Activated CD4-positive, CD25-positive, alpha-beta regulatory T cell treated with anti-CD3 and anti-CD28 coated beads, Interleukin-2, amount 50 U/mL, for 72 hours (primary cell): Measurements from ENCODE around the gene RGL2.
"Not testable (repeated sequence)": the region's sequence is repeated elsewhere in the genome, so short reads cannot be mapped to it uniquely, and the experiment has no call there.

Source experiments
- DNase-seq: peaks from one replicate; pipeline ENCODE4 v3.0.0; 2021

RGL2 gene

GRCh38 chr6:33290459-33290858 is 8.3 kb downstream of the RGL2 start:
- no peak for DNase-seq

DNA sequence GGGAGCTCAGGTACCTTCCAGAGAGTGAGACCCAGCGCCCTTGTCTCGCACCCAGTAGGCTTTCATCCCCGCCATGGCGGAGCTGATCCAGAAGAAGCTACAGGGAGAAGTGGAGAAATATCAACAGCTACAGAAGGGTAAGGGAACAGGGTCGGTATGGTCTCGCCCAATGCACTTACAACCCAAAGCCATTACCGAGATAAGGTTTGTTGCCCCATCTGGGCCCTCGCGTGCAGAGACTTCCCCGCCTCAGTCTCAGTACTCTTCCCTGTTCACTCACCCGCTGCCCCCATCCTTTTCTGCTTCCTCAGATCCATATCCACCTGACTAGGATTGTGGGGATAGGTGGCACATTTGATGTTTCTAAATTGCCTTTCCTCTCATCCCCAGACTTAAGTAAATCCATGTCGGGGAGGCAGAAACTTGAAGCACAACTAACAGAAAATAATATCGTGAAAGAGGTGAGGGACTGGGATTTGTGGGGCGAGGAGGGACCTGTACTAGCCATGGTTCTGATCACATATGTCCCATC is 8.9 kb downstream of the RGL2 start:
- DNase-seq = no peak

DNA sequence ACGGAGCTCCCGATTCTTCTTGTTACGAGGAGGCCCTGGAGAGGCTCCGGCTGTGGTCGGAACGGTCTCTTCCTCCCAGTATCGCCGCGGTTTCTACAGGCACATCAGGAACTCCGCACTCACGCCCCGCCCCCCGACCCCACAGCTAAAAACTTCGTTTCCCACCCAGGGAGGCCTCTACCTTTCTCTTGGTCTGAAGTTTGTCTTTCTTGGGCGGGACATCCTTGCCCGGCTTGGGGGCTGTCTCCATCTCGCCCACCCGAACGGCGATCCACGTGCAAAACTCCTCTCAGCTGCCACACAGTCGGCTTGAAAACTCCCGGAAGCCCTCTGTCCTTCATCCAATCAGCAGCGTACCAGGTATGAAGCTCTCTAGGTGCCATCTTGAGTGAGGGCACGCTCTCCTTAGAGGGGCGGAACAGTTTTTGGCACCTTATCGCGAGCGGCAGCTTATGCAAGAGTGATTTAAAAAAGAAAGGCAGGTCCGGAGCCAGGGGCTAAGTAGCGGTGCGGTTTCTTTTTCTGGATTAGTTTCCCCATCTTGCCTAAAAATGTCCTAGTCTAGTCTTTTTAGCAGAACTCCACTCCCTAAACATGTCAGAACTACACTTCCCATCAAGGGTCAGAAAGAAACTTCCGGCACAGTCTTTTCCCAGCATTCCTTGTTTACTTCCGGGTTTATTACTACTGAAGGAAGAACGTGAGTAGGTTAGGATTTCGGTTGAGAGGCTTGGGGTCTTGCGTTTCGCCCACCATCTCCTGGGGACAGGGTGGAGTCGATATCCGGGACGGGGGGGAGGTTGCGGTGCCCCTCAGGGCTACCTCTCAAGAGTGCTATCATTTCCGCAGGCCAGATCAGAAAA is 9.6 kb downstream of the RGL2 start, which contains the start of the genes PFDN6 and WDR46:
PFDN6 (plus strand) TSS at position 681 of the 863 bp plus-strand sequence. CDS start 256 bp downstream, outside the sequence.
WDR46 (minus strand) TSS at position 319 of the 863 bp plus-strand sequence; CDS start at position 250, 69 bp downstream.
- DNase-seq = peak; percentile 76

DNA sequence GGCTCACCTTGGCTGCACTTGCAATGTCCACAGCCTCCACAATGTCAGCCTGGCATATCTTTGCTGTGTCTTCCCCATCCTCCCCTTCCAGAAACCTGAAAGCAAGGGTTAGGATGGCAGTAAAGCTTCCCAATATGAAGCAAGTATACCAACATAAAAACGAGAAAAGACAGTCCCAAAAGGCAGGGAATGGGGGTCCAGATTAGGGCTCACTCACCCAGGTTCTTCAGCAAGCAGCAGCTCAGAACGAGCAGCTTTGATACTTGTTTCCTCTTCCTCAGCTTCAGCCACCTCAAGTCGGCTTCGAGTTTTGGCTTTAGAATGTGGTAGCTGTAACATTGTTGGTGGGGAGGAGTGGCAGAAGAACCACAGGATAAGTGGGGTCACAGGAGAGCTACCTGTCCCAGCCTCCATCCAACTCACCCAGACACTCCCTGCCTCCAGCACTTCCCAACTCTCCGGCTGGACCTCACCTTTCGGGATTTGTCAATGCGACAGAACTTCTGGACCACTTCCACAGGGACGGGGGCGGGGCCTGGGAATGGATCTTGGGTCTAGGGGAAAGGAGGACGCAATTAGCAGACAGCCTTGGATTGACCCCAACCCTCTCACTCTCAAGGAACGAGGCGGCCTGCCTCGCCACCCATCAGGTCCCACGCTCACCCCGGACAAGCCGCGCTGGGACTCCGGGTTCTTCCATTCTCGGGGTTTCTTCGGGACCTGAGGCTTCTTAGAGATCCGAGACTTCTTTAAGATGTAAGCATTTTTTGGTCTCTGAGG is 10.4 kb downstream of the RGL2 start:
- no peak for DNase-seq

DNA sequence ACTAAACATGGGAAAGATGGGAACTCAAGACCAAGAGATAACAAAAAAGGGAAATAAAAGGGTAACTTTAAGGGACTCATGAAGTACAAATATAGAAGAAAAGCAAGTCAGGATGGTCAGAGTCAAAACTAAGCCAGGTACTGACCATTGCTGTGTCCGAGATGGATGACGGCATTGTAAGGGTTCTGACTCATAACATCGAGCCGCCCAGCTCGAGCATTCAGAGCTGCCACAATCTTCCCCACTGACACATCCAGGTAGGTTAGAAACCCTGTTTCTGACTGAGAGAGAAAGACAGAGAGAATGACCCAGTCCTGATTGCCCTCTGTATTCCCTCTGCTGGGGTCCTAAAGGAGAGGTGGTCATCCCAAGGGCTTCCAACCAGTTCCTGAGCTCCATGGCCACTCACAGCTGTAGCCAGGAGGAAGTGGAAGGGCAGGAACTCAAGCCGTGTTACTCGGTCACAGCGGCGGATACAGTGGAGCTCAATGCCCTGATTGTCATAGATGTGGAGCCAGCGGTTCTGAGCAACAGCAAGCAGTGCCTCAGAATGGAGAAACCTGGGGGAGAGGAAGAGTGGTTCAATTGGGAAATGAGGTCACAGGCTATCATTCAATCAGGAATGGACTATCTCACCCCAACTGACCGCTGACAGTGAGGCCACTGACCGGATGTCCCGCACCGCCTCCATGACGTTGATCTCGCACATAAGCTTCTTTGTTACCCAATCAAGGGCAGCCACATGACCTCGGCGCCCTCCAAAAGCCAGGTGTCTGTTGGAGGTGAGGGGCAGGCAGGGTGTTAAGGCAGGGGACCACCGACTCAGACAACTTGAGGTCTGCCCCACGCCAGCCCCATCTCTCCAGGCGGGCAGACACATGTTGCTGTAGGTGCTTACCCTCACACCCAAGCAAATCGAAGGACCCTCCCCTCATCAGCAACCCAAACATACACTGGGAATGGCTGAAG is 11.5 kb downstream of the RGL2 start:
- DNase-seq = no peak

GRCh38 chr6:33285214-33285613 is 13.5 kb downstream of the RGL2 start:
- not testable (repeated sequence) for DNase-seq

- DNase-seq = no peak
Observed at GRCh38 chr6:33280539-33280938, 18.2 kb downstream of the RGL2 start.

DNA sequence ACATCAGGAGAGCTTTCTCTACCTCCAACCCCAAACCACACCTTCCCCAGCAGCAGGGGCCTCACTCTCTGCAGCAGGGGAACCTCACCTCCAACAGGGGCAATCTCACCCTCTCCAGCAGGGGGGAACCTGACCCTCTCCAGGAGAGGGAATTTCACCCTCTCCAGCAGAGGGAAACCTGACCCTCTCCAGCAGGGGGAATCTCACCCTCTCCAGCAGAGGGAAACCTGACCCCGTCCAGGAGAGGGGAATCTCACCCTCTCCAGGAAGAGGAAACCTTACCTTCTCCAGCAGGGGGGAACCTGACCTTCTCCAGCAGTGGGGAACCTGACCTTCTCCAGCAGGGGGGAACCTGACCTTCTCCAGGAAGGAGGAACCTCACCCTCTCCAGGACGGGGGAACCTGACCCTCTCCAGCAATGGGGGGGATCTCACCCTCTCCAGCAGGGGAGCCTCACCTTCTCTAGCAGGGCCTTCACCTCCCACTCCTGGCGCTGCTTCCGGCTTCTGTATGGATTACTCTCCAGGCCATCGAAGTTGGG is 18.7 kb downstream of the RGL2 start:
- DNase-seq = no peak

- DNase-seq = no peak
Observed at GRCh38 chr6:33279257-33279695, 19.5 kb downstream of the RGL2 start.

DNA sequence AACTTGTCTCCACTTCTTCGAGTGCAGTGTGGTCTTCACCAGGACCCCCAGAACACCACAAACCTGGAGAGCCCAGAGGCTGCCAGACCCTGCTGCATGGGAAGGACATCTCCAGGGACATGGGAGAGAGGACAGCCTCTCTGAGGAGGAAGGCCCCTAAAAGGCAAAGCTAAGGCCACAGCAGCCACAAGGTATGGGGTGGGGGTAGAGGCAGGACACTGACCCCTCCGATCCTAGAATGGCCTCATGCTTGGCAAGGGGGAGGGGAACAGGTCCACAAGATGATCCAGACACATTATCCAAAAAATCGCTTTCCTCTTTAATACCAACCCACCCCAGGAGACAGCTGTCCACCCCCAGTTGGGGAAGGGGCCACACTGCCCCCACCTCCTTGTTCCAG is 19.9 kb downstream of the RGL2 start:
- no peak for DNase-seq

DNA sequence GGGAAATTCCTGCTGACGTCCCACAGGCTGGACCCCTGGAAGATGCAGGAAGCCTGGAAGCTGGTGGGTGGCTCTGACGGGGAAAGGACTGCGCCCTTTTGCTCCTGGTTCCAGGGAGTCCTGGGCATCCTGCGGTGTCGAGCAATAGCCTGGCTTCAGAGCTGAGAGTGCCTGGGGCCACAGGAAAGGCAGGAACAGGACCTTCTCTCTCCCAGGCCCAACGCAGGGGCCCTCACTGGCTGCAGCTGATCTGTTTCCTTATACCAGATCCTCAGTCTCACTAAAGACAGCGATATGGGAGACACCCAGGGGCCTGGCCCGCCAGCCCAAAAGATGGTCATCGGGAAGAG is 20.4 kb downstream of the RGL2 start:
- no peak for DNase-seq

DNA sequence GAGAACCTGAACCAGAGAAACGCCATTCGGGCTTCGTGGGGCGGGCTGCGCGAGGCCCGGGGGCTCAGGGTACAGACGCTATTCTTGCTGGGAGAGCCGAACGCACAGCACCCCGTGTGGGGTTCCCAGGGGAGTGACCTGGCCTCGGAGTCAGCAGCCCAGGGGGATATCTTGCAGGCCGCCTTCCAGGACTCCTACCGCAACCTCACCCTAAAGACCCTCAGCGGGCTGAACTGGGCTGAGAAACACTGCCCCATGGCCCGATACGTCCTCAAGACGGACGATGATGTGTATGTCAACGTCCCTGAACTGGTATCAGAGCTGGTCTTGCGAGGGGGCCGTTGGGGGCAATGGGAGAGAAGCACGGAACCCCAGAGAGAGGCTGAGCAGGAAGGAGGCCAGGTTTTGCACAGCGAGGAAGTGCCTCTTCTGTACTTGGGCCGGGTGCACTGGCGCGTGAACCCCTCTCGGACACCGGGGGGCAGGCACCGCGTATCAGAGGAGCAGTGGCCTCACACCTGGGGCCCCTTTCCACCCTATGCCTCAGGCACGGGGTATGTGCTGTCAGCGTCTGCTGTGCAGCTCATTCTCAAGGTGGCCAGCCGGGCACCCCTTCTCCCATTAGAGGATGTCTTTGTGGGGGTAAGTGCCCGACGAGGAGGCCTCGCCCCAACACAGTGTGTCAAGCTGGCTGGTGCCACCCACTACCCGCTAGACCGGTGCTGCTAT is 20.9 kb downstream of the RGL2 start:
- DNase-seq = peak; percentile 38

DNA sequence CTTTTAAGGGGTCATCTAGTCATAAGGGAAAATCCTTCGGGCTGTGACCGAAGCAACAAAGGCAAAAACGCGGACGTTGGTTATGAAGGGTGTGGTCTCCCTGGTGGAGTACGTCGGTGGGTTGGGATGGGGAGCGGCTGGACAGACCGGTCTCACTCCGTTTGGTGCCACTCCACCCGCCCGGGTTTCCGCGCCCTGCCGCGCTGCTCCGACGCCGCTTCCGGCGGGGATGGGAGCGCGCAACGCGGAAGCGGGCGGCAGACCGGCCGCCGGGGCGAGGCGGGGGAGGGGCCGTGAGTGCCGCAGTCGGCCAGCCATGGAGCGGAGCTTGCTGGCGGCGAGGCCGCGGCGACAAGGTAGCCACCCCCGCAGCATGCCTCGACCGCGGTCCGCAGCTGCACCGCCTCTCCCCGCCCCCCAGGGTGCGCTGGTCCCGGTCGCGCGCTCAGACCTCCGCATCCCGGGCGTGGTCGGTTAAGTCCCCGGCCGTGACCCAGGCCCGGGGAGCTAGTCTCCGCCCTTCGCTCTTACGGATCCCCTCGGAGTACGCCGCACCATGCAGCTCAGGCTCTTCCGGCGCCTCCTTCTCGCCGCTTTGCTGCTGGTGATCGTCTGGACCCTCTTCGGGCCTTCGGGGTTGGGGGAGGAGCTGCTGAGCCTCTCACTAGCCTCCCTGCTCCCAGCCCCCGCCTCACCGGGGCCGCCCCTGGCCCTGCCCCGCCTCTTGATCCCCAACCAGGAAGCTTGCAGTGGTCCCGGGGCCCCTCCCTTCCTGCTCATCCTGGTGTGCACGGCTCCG is 21.7 kb downstream of the RGL2 start, which contains the start of gene B3GALT4:
B3GALT4 (plus strand) TSS at position 260 of the 799 bp plus-strand sequence; CDS start at position 557, 297 bp downstream.
- DNase-seq = peak; percentile 81

DNA sequence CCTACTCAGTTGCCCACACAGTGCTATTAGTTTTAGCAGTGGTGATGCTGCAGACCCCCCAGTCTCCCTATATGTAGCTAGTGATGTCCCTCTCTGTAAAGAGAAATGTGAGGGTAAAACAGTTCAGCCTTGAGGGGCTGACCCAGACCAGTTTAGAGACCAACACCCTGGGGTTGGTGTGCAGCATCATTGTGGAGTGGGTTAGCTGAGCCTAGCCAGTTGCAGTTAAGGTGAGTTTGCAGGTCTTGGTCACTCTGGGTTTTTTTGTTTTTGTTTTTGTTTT is 22.2 kb downstream of the RGL2 start:
- no peak for DNase-seq

- DNase-seq = not testable (repeated sequence)
Observed at GRCh38 chr6:33275795-33276580, 22.8 kb downstream of the RGL2 start.

GRCh38 chr6:33273924-33274902 is 24.5 kb downstream of the RGL2 start:
- no peak for DNase-seq

DNA sequence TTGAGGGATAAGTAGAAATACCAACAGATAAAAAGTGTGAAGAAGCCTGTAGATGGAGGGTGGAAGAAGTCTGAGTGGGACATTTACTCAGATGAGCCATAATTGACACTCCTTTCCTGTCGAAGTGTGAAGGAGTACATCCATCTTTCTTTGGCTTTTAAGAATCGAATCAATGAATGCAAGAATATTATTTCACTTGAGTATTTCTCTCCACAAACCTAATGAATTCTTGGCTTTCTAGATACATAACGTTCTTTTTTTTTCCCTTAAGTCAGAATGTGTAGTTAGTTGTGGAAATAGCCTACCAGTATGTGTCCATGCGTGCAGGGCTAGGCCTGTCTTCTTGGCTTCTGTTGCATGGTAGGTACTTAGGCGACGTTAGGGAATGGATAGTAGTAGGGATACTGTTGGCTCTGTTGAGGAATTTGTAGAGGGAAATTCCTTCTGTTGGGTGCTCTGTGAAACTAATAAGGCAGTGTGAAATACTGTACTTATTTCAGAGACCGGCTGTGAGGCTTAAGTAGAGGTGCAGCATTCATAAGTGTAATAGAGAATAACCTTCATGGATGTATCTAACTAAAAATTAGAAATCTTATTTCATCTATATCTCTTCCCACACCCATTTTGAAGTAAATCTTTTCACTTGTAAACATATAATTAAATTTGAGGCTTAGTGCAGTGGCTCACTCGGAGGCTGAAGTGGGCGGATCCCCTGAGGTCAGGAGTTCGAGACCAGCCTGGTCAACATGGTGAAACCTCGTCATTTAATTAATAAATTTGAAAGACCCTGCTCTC is 25.4 kb downstream of the RGL2 start:
- no peak for DNase-seq
